Type B pancreatic cell (in vitro differentiated cells): ENCODE measurements around the gene RPS15. TPM values are rescaled to one million over a fixed set of nuclear protein-coding genes. Genes with fewer than 3 reads are reported as not detected.
A peak's percentile ranks its signal among the peaks of the same experiment; 100 is the strongest.

ENCODE experiments used
- DNase-seq: peaks from one replicate; pipeline ENCODE4 v3.0.0; 2021; ENCODE audit warnings: mixed read lengths; ENCODE audit not compliant: unreplicated experiment; ENCODE audit errors: extremely low spot score
- H3K27ac Mint-ChIP-seq: 2 replicates; pipeline ENCODE4 v1.8.0; 2021; ENCODE audit warnings: mild to moderate bottlenecking, mixed read lengths
- H3K27me3 Mint-ChIP-seq: 2 replicates; pipeline ENCODE4 v1.8.0; 2021; ENCODE audit warnings: mixed read lengths
- H3K36me3 Mint-ChIP-seq: 2 replicates; pipeline ENCODE4 v1.8.0; 2021; ENCODE audit warnings: mixed read lengths
- H3K4me1 Mint-ChIP-seq: one replicate; pipeline ENCODE4 v1.8.0; 2021; ENCODE audit warnings: mixed read lengths; ENCODE audit not compliant: unreplicated experiment
- H3K4me3 Mint-ChIP-seq: 2 replicates; pipeline ENCODE4 v1.8.0; 2021; ENCODE audit warnings: mild to moderate bottlenecking, mixed read lengths
- H3K9me3 Mint-ChIP-seq: 2 replicates; pipeline ENCODE4 v1.8.0; 2021; ENCODE audit warnings: mixed read lengths
- CTCF ChIP-seq: fragments of 200-600 bp; sonication (generic); conservative IDR thresholded peaks from 2 replicates; pipeline ENCODE4 v1.5.0; 2021; ENCODE audit warnings: antibody characterized with exemption, mild to moderate bottlenecking
- total RNA-seq: library from RNA; stranded (reverse); gene quantifications from 2 replicates; pipeline ENCODE4 v1.2.1, GENCODE V29; 2021; ENCODE audit warnings: low replicate concordance

RPS15 gene
- total RNA-seq, 1 donor from 2014 or later = 1,344 TPM

- Mint-ChIP-seq H3K27me3 (no peaks in the 10 kb centered on the region), H3K9me3 (no peaks in the 10 kb centered on the region)
- no peak for TF ChIP-seq CTCF
Measured at GRCh38 chr19:1428738-1429391, 9.3 kb upstream of the RPS15 start.

GRCh38 chr19:1429750-1430149 is 8.4 kb upstream of the RPS15 start:
- no peak for TF ChIP-seq CTCF
- DNase-seq = no peak
- Mint-ChIP-seq H3K4me1 (peaks cover 5% of the 10 kb centered on the region), H3K27me3 (no peaks in the 10 kb centered on the region), H3K36me3 (peaks cover 7% of the 10 kb centered on the region), H3K27ac (peak overlapping the region; percentile 36), H3K9me3 (no peaks in the 10 kb centered on the region), H3K4me3 (no peak overlapping the region)

More at GRCh38 chr19:1428738-1429391, 9.3 kb upstream of the RPS15 start:
- no peak for DNase-seq
- Mint-ChIP-seq H3K36me3 (peaks cover 7% of the 10 kb centered on the region), H3K27ac (no peak overlapping the region), H3K4me1 (peaks cover 5% of the 10 kb centered on the region), H3K4me3 (no peak overlapping the region)

GRCh38 chr19:1430246-1430645 is 8.0 kb upstream of the RPS15 start:
- no peak overlapping the region for H3K4me3 Mint-ChIP-seq
- H3K27me3 Mint-ChIP-seq = no peaks in the 10 kb centered on the region
- no peak overlapping the region for H3K27ac Mint-ChIP-seq
- no peak for DNase-seq
- no peaks in the 10 kb centered on the region for H3K9me3 Mint-ChIP-seq
- no peaks in the 10 kb centered on the region for H3K4me1 Mint-ChIP-seq
- TF ChIP-seq CTCF = no peak
- peaks cover 4% of the 10 kb centered on the region for H3K36me3 Mint-ChIP-seq

GRCh38 chr19:1431759-1432506 is 6.3 kb upstream of the RPS15 start:
- Mint-ChIP-seq H3K9me3 (no peaks in the 10 kb centered on the region), H3K27me3 (no peaks in the 10 kb centered on the region), H3K4me1 (no peaks in the 10 kb centered on the region), H3K4me3 (no peak overlapping the region), H3K36me3 (no peaks in the 10 kb centered on the region), H3K27ac (no peak overlapping the region)
- no peak for DNase-seq
- no peak for TF ChIP-seq CTCF

GRCh38 chr19:1432507-1432887 is 5.7 kb upstream of the RPS15 start:
- H3K27ac Mint-ChIP-seq = no peak overlapping the region
- no peak for DNase-seq
- H3K4me1 Mint-ChIP-seq = no peaks in the 10 kb centered on the region
- no peaks in the 10 kb centered on the region for H3K27me3 Mint-ChIP-seq
- H3K9me3 Mint-ChIP-seq = no peaks in the 10 kb centered on the region
- TF ChIP-seq CTCF = no peak
- H3K36me3 Mint-ChIP-seq = no peaks in the 10 kb centered on the region
- no peak overlapping the region for H3K4me3 Mint-ChIP-seq
